22Rv1 (cell line): ENCODE measurements around the gene POT1.

Experiments used
- CTCF ChIP-seq: fragments of 450-650 bp; IDR thresholded peaks from 2 replicates; pipeline ENCODE4 v1.5.1; 2017; ENCODE audit warnings: mild to moderate bottlenecking
- ZFX ChIP-seq: fragments of 450-650 bp; IDR thresholded peaks from 2 replicates; pipeline ENCODE4 v1.6.1; 2017; ENCODE audit warnings: antibody characterized with exemption, borderline replicate concordance

GRCh38 chr7:124924906-124925305 is 4.7 kb downstream of the POT1 start:
- no peak for TF ChIP-seq CTCF
- TF ChIP-seq ZFX: no peak
